HepG2 (cell line): ENCODE results near the gene TCEA3. TPM values are rescaled to one million over a fixed set of nuclear protein-coding genes. Genes with fewer than 3 reads are reported as not detected.

Experiments used
- ATAC-seq: fragments of 200-7000 bp; cut with Tn5 transposase; 3 replicates; pipeline ENCODE4 v1.9.1; 2020; ENCODE audit warnings: mild to moderate bottlenecking, moderate library complexity
- BruUV-seq: library from RNA; stranded (reverse); fragments of 400-500 nt; replicated peaks from 2 replicates; lab custom pipeline; 2021; lab: Mats Ljungman, UMichigan
- CTCF ChIA-PET: fragments of 300-600 bp; formaldehyde crosslinking; extraction: SDS; loops from one replicate; lab custom pipeline; 2021; ENCODE audit warnings: low total read pairs, inconsistent platforms, low intra/inter-chr PET ratio; lab: Yijun Ruan, JAX
- POLR2A ChIA-PET: fragments of 350-600 bp; sonication (Branson Sonifier 250); formaldehyde crosslinking; loops from one replicate; lab custom pipeline; 2020; ENCODE audit warnings: antibody characterized with exemption, inconsistent platforms; lab: Yijun Ruan, JAX
- DNase-seq: peaks from one replicate; pipeline ENCODE4 v3.0.0-alpha.2; 2015; ENCODE audit warnings: low spot score
- FAIRE-seq: peaks from 3 replicates; lab custom pipeline; 2011; peaks lifted over from hg19 to GRCh38; lab: Jason Lieb, UNC
- H2AFZ ChIP-seq: one replicate; pipeline ENCODE4 v1.6.1; 2011; ENCODE audit warnings: low read length, inconsistent platforms
- H3K27ac ChIP-seq: fragments of 300-600 bp; 3 replicates; pipeline ENCODE4 v1.8.0; 2011; ENCODE audit warnings: mixed run types, mild to moderate bottlenecking, mixed read lengths, low read length, inconsistent platforms; ENCODE audit not compliant: insufficient read depth; ENCODE audit errors: extremely low read length
- H3K27me3 ChIP-seq, 2 experiments: fragments of 200-600 bp in 1 of 2; 2 replicates in 1 of 2; 3 replicates in 1 of 2; pipeline versions ENCODE4 v1.6.0 to v1.8.0; 2011; ENCODE audit warnings: low read length in 2 of 2, mild to moderate bottlenecking in 2 of 2, moderate library complexity in 2 of 2, inconsistent platforms in 1 of 2; ENCODE audit not compliant: insufficient read depth in 2 of 2, control insufficient read depth in 1 of 2
- H3K36me3 ChIP-seq, 2 experiments: fragments of 200-600 bp in 1 of 2; replicated peaks in 1 of 2; 2 replicates in 1 of 2; 3 replicates in 1 of 2; pipeline versions ENCODE4 v1.5.1 to v1.8.0; 2011; ENCODE audit warnings: low read length in 2 of 2, inconsistent platforms in 1 of 2; ENCODE audit not compliant: insufficient read depth in 2 of 2, control insufficient read depth in 1 of 2
- H3K4me1 ChIP-seq: 2 replicates; pipeline ENCODE4 v1.5.1; 2012; ENCODE audit warnings: low read length, inconsistent platforms; ENCODE audit not compliant: insufficient read depth
- H3K4me2 ChIP-seq: 2 replicates; pipeline ENCODE4 v1.6.0; 2011; ENCODE audit warnings: low read depth, low read length, inconsistent platforms
- H3K4me3 ChIP-seq, 3 experiments: fragments of 200-600 bp in 1 of 3; sonication (generic), shearing (Covaris generic) in 1 of 3; replicated peaks in 1 of 3; 2 replicates each; pipeline ENCODE4 v1.5.1; 2011 to 2016; ENCODE audit warnings: low read length in 3 of 3, inconsistent platforms in 2 of 3, low read depth in 2 of 3, mild to moderate bottlenecking in 2 of 3, control low read depth in 1 of 3, mixed read lengths in 1 of 3; ENCODE audit not compliant: insufficient read depth in 1 of 3
- H3K79me2 ChIP-seq: one replicate; pipeline ENCODE4 v1.6.1; 2011; ENCODE audit warnings: low read length, inconsistent platforms; ENCODE audit not compliant: insufficient read depth
- H3K9ac ChIP-seq: 2 replicates; pipeline ENCODE4 v1.6.0; 2011; ENCODE audit warnings: mild to moderate bottlenecking, low read depth, low read length, inconsistent platforms; ENCODE audit not compliant: insufficient read depth
- H3K9me3 ChIP-seq: 2 replicates; pipeline ENCODE4 v1.5.1; 2012; ENCODE audit warnings: mild to moderate bottlenecking, low read length
- H4K20me1 ChIP-seq: 2 replicates; pipeline ENCODE4 v1.6.0; 2011; ENCODE audit warnings: inconsistent platforms, mild to moderate bottlenecking, low read length, moderate library complexity; ENCODE audit not compliant: insufficient read depth
- ARHGAP35 ChIP-seq: sonication (generic); formaldehyde crosslinking; IDR thresholded peaks from 2 replicates; pipeline ENCODE4 v1.9.0; 2022; ENCODE audit warnings: mild to moderate bottlenecking, inconsistent platforms, moderate library complexity, missing genetic modification reagents, borderline replicate concordance
- ATF1 ChIP-seq: IDR thresholded peaks from 2 replicates; pipeline ENCODE4 v1.6.1; 2016; ENCODE audit warnings: mild to moderate bottlenecking, control low read depth
- KDM4B ChIP-seq: sonication (generic); formaldehyde crosslinking; IDR thresholded peaks from 2 replicates; pipeline ENCODE4 v1.4.0; 2020; ENCODE audit warnings: missing genetic modification reagents
- KDM5B ChIP-seq: sonication (generic); formaldehyde crosslinking; IDR thresholded peaks from 2 replicates; pipeline ENCODE4 v1.4.0; 2020; ENCODE audit warnings: missing genetic modification reagents, mild to moderate bottlenecking, borderline replicate concordance
- NCOA2 ChIP-seq: sonication (generic); formaldehyde crosslinking; IDR thresholded peaks from 2 replicates; pipeline ENCODE4 v1.8.0; 2022; ENCODE audit warnings: inconsistent platforms
- SAP130 ChIP-seq: IDR thresholded peaks from 2 replicates; pipeline ENCODE4 v1.6.1; 2016; ENCODE audit warnings: low read depth
- TGIF2 ChIP-seq: IDR thresholded peaks from 2 replicates; pipeline ENCODE4 v1.6.1; 2016; ENCODE audit warnings: control low read depth, missing compliant biosample characterization
- ZBTB42 ChIP-seq: sonication (generic); formaldehyde crosslinking; IDR thresholded peaks from 2 replicates; pipeline ENCODE4 v1.5.0; 2020; ENCODE audit warnings: mild to moderate bottlenecking, missing genetic modification reagents
- ZFP36L1 ChIP-seq: sonication (generic); formaldehyde crosslinking; IDR thresholded peaks from 2 replicates; pipeline ENCODE4 v1.8.0; 2022; ENCODE audit warnings: mild to moderate bottlenecking, missing genetic modification reagents, moderate library complexity
- ZNF292 ChIP-seq: sonication (generic); formaldehyde crosslinking; IDR thresholded peaks from 2 replicates; pipeline ENCODE4 v1.8.1; 2022; ENCODE audit warnings: mild to moderate bottlenecking, low read depth, missing genetic modification reagents, borderline replicate concordance
- ZNF317 ChIP-seq: sonication (generic); formaldehyde crosslinking; IDR thresholded peaks from 2 replicates; pipeline ENCODE4 v1.5.0; 2020; ENCODE audit warnings: mild to moderate bottlenecking, missing genetic modification reagents
- ZNF441 ChIP-seq: sonication (generic); formaldehyde crosslinking; IDR thresholded peaks from 2 replicates; pipeline ENCODE4 v1.7.0; 2021; ENCODE audit warnings: missing genetic modification reagents, borderline replicate concordance
- ZNF841 ChIP-seq: sonication (generic); formaldehyde crosslinking; IDR thresholded peaks from 2 replicates; pipeline ENCODE4 v1.8.1; 2023; ENCODE audit warnings: missing genetic modification reagents, borderline replicate concordance
- ZNF879 ChIP-seq: sonication (generic); formaldehyde crosslinking; IDR thresholded peaks from 2 replicates; pipeline ENCODE4 v1.8.1; 2023; ENCODE audit warnings: missing genetic modification reagents
- WGBS: methylation state at CpG from one replicate; pipeline ENCODE4 v1.1.6; 2017; ENCODE audit warnings: low lambda C conversion rate; 5-methylcytosine and 5-hydroxymethylcytosine counted together
- in situ Hi-C: cut with HindIII; loops from 2 replicates; pipeline ENCODE4 v1.10.0; 2017; ENCODE audit warnings: low pct_unique_long_range_greater_than_20kb; ENCODE audit not compliant: extremely low pct_ligation_motif_present
- intact Hi-C: fragments of 100-400 bp; cut with micrococcal nuclease; formaldehyde crosslinking; loops from one replicate; pipeline ENCODE4 v1.10.0; 2022; ENCODE audit not compliant: unreplicated experiment
- polyA plus RNA-seq, 8 experiments: library from polyadenylated mRNA; depleted of rRNA in 3 of 8; stranded (reverse) in 7 of 8; unstranded in 1 of 8; fragments of >200 nt; fragmentation: Illumina TruSeq in 4 of 8; extraction: Trizol in 4 of 8; gene quantifications; 2 replicates each; pipeline versions ENCODE4 v1.2.1 to v1.2.3, GENCODE V29; 2011 to 2016; ENCODE audit warnings: low read depth in 4 of 8, missing spikeins in 1 of 8, mixed read lengths in 1 of 8; ENCODE audit not compliant: insufficient read depth in 1 of 8
- total RNA-seq, 5 experiments: library from RNA; depleted of rRNA; stranded (reverse); fragments of >200 nt; fragmentation: Illumina TruSeq; extraction: Trizol; gene quantifications; 2 replicates each; pipeline ENCODE4 v1.2.3, GENCODE V29; 2016; ENCODE audit warnings: low read depth in 1 of 5
- TF ChIP-seq, protein P1 (sequence below): IDR thresholded peaks from 2 replicates; pipeline ENCODE4 v1.6.1; 2012; ENCODE audit warnings: inconsistent platforms
- TF ChIP-seq, protein P2 (sequence below): sonication (generic); formaldehyde crosslinking; IDR thresholded peaks from 2 replicates; pipeline ENCODE4 v1.4.0; 2020; ENCODE audit warnings: mild to moderate bottlenecking, missing genetic modification reagents
- TF ChIP-seq, protein P3 (sequence below): sonication (generic); formaldehyde crosslinking; IDR thresholded peaks from 2 replicates; pipeline ENCODE4 v1.5.1; 2020; ENCODE audit warnings: mild to moderate bottlenecking, missing genetic modification reagents, moderate library complexity
- TF ChIP-seq, protein P4 (sequence below): sonication (generic); formaldehyde crosslinking; IDR thresholded peaks from 2 replicates; pipeline ENCODE4 v1.5.0; 2020; ENCODE audit warnings: mild to moderate bottlenecking, missing genetic modification reagents
- TF ChIP-seq, protein P5 (sequence below): IDR thresholded peaks from 2 replicates; pipeline ENCODE4 v1.6.1; 2016; ENCODE audit warnings: low read depth

The TCEA3 gene
- total and polyA plus RNA-seq, 2 of the 13 experiments (the other 11 are each of a cell fraction or from before 2014, with no cell fraction given) = 55.5 to 84.6 TPM

DNA sequence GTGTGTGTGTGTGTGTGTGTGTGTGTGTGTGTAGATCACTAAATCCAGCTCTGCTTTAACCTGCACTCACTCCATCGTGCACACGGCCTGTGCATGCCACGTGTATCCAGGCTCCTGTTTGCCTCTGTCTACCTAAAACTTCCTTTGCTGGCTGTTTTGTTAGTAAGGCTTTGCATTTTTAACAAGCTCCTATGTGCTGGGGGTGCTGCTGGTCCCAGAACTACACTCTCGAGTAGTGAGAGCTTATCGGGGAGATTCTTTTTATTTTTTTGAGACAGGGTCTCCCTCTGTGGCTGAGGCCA lies 596 bp upstream of the TCEA3 start:
- H4K20me1 ChIP-seq = no peaks in the 10 kb centered on the region
- H3K9ac ChIP-seq = peak overlapping the region; percentile 68
- TSS peak; percentile 86 for BruUV-seq
- no peaks in the 10 kb centered on the region for H3K9me3 ChIP-seq
- intact Hi-C loops = loop anchor here (1.0 kb wide), 1 partner anchor 48 kb away; no protein-coding TSS in a partner anchor
- ATAC-seq (no peak), DNase-seq (no peak), FAIRE-seq (no peak)
- no peak overlapping the region for H2AFZ ChIP-seq
- H3K27me3 ChIP-seq = no peaks in the 10 kb centered on the region
- peaks cover 66% of the 10 kb centered on the region for H3K4me1 ChIP-seq
- H3K4me2 ChIP-seq = peak overlapping the region; percentile 78
- peak overlapping the region; percentile 92 for H3K27ac ChIP-seq
- H3K4me3 ChIP-seq = peak overlapping the region; percentile 62 to 88 (median 73); a peak in 5 of 6 replicates
- peaks cover 35% of the 10 kb centered on the region for H3K79me2 ChIP-seq
- in situ Hi-C loops = no loop called here
- 36% methylated on average over 5 of the region's 5 CpGs for WGBS
- ChIA-PET POLR2A (interaction anchor here (0.9 to 3.7 kb wide), 6 partner anchors 24 to 81 kb away, joined by 3 to 22 read pairs (median 9); partner anchors contain the start of gene HNRNPR), CTCF (no interaction called here)
- peaks cover 5 to 19% of the 10 kb centered on the region in 2 experiments; a peak in 4 of 5 replicates for H3K36me3 ChIP-seq
- TF ChIP-seq ZNF841 (CRISPR knock-in tag) = no peak
- TF ChIP-seq, protein P1, sequence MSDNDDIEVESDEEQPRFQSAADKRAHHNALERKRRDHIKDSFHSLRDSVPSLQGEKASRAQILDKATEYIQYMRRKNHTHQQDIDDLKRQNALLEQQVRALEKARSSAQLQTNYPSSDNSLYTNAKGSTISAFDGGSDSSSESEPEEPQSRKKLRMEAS = peak; percentile 76
- TF ChIP-seq ATF1 (CRISPR knock-in tag) = no peak
- TF ChIP-seq ARHGAP35 = no peak
- 0 out of 2 replicates have a peak, but pooled peaks have one; percentile 7 for TF ChIP-seq ZNF317 (CRISPR knock-in tag)
- TF ChIP-seq ZFP36L1 (CRISPR knock-in tag) = no peak
- TF ChIP-seq, protein P2, sequence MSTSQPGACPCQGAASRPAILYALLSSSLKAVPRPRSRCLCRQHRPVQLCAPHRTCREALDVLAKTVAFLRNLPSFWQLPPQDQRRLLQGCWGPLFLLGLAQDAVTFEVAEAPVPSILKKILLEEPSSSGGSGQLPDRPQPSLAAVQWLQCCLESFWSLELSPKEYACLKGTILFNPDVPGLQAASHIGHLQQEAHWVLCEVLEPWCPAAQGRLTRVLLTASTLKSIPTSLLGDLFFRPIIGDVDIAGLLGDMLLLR = no peak
- TF ChIP-seq, protein P3, sequence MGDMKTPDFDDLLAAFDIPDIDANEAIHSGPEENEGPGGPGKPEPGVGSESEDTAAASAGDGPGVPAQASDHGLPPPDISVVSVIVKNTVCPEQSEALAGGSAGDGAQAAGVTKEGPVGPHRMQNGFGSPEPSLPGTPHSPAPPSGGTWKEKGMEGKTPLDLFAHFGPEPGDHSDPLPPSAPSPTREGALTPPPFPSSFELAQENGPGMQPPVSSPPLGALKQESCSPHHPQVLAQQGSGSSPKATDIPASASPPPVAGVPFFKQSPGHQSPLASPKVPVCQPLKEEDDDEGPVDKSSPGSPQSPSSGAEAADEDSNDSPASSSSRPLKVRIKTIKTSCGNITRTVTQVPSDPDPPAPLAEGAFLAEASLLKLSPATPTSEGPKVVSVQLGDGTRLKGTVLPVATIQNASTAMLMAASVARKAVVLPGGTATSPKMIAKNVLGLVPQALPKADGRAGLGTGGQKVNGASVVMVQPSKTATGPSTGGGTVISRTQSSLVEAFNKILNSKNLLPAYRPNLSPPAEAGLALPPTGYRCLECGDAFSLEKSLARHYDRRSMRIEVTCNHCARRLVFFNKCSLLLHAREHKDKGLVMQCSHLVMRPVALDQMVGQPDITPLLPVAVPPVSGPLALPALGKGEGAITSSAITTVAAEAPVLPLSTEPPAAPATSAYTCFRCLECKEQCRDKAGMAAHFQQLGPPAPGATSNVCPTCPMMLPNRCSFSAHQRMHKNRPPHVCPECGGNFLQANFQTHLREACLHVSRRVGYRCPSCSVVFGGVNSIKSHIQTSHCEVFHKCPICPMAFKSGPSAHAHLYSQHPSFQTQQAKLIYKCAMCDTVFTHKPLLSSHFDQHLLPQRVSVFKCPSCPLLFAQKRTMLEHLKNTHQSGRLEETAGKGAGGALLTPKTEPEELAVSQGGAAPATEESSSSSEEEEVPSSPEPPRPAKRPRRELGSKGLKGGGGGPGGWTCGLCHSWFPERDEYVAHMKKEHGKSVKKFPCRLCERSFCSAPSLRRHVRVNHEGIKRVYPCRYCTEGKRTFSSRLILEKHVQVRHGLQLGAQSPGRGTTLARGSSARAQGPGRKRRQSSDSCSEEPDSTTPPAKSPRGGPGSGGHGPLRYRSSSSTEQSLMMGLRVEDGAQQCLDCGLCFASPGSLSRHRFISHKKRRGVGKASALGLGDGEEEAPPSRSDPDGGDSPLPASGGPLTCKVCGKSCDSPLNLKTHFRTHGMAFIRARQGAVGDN (CRISPR knock-in tag) = peak; percentile 57
- TF ChIP-seq, protein P4, sequence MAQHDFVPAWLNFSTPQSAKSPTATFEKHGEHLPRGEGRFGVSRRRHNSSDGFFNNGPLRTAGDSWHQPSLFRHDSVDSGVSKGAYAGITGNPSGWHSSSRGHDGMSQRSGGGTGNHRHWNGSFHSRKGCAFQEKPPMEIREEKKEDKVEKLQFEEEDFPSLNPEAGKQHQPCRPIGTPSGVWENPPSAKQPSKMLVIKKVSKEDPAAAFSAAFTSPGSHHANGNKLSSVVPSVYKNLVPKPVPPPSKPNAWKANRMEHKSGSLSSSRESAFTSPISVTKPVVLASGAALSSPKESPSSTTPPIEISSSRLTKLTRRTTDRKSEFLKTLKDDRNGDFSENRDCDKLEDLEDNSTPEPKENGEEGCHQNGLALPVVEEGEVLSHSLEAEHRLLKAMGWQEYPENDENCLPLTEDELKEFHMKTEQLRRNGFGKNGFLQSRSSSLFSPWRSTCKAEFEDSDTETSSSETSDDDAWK = no peak
- TF ChIP-seq SAP130 (CRISPR knock-in tag) = no peak
- TF ChIP-seq ZNF879 (CRISPR knock-in tag) = no peak
- no peak for TF ChIP-seq KDM4B (CRISPR knock-in tag)
- TF ChIP-seq ZNF441 (CRISPR knock-in tag) = 0 out of 2 replicates have a peak, but pooled peaks have one; percentile 7
- TF ChIP-seq, protein P5, sequence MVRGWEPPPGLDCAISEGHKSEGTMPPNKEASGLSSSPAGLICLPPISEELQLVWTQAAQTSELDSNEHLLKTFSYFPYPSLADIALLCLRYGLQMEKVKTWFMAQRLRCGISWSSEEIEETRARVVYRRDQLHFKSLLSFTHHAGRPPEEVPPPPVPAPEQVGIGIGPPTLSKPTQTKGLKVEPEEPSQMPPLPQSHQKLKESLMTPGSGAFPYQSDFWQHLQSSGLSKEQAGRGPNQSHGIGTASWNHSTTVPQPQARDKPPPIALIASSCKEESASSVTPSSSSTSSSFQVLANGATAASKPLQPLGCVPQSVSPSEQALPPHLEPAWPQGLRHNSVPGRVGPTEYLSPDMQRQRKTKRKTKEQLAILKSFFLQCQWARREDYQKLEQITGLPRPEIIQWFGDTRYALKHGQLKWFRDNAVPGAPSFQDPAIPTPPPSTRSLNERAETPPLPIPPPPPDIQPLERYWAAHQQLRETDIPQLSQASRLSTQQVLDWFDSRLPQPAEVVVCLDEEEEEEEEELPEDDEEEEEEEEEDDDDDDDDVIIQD (CRISPR knock-in tag) = no peak
- no peak for TF ChIP-seq ZBTB42
- no peak for TF ChIP-seq KDM5B (CRISPR knock-in tag)
- no peak for TF ChIP-seq ZNF292 (CRISPR knock-in tag)
- no peak for TF ChIP-seq NCOA2 (CRISPR knock-in tag)
- TF ChIP-seq TGIF2 (CRISPR knock-in tag) = no peak
